Central memory CD4-positive, alpha-beta T cell (primary cell): ENCODE data around the gene ARRB1.
A peak's percentile ranks its signal among the peaks of the same experiment; 100 is the strongest.
"Not testable (repeated sequence)": the region's sequence is repeated elsewhere in the genome, so short reads cannot be mapped to it uniquely, and the experiment has no call there.

Source experiments
- DNase-seq: peaks from one replicate; pipeline ENCODE4 v3.0.0; 2022

Gene ARRB1

DNA sequence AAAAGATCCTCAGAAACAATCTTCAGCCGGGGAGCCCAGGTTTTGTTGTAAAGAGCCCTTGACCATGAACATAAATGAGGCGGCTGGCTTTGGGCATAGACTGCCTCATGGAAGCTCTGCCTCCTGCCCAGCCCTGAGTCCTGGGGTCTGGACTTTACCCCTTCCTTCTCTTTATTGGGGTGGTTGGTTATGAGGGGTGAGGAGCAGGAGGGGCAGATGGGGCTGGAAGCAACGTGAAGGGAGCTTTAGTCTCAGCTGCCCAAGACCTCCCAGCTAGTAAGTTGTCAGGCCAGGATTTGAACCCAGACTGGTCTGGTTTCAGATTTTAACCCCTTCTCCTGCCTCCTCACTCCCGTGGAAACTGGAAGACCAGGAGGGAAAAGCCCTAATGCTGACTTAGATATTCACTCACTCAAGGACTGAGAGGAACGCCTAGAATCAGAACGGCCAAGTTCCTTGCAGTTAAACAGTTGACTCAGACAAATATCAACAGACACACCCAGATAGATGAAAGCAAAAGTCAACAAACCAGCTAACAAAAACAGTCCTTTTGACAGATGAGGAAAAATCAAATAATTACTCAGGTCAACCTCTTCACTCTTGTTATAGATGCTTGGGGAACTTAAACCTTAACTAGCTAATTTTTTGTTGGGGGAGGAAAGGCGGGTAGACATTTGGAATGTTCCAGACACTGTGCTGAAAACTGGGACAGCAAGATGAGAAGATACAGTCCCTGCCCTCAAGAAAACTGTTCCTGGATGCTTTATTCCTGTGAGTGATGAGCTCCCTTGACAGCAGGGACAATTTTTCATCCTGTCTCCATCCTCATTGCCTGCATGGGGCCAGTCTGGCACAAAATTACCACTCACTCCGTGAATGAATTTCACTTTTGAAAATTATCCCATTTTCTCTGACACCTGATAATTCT lies 20.8 kb upstream of the ARRB1 start:
- DNase-seq = no peak

DNA sequence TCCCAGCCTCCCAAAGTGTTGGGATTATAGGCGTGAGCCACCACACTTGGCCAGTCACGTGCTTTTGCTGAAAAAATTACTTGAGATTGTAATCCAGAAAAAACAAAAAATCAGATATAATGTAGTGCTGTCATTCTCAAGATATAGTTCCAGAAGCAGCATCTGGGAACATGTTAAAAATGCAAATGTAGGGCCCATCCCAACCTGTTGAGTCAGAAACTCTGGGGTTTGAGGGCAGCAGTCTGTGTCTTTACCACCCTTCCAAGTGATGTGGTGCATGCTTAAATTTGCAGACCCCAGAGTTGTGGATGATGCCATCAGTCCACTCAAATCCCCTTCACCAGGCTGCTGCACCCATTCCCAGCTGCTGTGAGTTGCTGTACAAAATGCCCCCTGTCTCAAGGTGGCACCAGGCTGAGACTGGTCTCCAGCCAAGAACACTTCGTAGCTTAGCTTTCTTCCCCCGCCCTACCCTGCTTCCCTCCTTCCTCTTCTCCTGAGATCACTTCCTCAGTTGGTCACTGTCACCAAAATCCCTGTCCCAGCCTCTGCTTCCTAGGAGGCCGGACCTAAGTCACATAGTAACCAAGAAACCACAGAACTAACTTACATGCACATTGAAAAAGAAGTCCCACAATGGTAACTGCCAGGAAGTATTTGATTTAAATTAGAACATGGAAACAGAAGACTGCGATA lies 18.2 kb upstream of the ARRB1 start:
- DNase-seq = no peak

DNA sequence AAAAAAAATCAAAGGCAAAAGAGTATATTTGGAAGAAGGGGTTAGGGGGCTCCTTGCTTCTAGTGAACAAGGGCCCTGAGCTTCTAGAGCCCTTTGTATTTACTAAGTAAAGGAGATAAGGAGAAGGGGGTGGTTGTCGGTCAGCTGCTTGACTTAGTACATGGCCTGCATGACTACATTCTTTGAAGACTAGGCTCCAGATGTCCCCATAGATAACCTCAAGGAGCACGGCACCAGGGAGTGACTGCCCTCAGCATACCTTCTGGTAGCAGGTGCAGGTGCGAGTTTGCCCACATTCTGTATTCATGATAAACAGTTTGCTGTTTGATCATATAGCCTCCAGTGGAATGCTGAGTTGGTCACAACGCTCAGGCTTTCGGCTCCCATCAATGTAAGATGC lies 15.4 kb upstream of the ARRB1 start:
- not testable (repeated sequence) for DNase-seq

DNA sequence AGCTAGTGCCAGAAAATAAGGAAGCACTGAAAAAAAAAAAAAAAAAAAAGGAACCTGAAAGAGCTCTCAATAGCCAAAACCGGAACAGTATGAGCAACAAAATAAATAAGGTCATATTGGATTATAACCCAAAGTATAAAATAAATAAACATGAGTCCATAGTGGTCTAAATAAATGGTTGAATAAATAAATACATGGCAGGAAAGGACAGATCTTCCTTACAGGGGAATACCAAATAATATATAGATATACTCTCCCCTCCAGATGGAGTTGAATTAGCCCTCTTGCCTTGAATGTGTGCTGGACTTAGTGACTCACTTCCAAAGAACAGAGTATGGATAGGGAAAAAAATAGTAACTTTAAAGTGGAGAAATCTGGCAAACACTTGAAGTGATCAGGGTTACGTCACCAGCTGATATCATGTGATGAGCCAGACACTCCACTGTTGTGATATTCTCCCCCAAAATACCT lies 14.3 kb upstream of the ARRB1 start:
- no peak for DNase-seq

DNA sequence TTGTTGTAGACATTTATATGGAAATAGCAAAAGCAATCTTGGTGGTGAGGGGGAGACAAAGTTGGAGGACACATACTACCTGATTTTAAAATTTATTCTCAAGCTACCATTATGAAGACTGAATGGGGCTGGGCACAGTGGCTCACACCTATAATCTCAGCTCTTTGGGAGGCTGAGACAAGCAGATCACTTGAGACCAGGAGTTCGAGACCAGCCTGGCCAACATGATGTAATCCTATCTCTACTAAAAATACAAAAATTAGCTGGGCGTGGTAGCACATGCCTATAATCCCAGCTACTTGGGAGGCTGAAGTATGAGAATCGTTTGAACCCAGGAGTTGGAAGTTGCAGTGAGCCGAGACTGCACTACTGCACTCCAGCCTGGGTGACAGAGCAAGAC lies 10.8 kb upstream of the ARRB1 start:
- not testable (repeated sequence) for DNase-seq

DNA sequence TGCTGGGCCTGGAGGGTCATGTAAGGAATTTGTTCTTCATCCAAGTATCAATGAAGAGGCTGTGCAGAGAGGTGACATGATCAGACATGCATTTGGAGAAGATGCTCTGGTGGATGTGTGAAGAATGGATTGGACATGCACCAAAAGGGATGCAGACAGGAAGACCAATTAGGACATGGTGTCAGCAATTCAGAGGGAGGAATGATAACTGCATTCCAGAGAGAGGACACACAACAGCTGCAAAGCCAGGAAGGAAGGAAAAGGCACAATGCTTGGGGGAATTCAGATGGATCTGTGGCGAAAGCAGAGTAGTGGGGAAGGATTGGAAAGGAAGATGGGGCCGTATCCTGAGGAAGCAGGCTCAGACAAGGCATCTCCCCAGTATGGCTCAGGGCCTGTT lies 5.2 kb upstream of the ARRB1 start:
- DNase-seq = no peak

DNA sequence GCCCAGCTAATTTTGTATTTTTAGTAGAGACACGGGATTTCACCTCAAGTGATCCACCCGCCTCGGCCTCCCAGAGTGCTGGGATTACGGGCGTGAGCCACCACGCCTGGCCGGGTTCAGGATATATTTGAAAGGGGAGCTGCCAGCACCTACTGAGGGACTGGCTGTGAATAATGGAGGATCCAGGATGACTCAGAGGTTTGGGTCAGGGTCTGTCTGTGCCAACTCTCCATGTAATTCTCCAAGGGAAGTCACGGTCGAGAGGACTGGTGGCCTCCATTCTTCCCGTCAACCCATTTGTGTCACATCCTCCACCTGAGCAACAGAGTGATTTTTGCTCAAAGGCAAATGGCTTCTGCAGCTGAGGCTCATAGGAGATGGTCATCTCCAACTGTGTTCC lies 3.6 kb upstream of the ARRB1 start:
- DNase-seq = no peak

DNA sequence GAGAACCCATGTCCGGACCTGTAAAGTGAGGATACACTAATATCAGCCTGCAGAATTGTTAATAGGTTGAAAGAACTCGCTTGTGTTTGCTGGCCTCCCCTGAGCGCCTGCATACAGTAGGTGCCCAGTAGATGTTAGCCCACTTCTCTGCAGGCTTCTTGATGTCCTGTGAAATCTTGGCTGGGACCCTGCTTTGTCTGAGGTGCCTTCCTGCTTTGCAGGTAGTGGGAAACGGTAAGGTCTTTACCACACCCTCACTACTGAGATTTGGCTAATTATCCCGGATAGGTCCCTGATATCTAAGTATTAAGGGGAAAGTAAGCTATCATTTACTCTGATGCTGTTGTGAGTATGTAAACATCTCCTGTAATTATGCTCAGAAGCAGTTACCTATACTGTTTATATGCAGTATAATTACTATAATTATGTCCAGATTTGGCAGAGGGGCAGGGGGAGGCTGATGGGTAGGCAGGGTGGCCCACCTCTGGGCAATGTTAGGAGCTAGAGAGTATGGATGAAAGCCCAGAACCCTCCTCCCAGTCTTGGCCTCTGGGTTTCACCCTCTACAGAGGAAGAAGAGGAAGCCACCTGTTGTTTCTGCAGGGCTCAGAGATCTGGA lies 1.2 kb upstream of the ARRB1 start:
- no peak for DNase-seq

DNA sequence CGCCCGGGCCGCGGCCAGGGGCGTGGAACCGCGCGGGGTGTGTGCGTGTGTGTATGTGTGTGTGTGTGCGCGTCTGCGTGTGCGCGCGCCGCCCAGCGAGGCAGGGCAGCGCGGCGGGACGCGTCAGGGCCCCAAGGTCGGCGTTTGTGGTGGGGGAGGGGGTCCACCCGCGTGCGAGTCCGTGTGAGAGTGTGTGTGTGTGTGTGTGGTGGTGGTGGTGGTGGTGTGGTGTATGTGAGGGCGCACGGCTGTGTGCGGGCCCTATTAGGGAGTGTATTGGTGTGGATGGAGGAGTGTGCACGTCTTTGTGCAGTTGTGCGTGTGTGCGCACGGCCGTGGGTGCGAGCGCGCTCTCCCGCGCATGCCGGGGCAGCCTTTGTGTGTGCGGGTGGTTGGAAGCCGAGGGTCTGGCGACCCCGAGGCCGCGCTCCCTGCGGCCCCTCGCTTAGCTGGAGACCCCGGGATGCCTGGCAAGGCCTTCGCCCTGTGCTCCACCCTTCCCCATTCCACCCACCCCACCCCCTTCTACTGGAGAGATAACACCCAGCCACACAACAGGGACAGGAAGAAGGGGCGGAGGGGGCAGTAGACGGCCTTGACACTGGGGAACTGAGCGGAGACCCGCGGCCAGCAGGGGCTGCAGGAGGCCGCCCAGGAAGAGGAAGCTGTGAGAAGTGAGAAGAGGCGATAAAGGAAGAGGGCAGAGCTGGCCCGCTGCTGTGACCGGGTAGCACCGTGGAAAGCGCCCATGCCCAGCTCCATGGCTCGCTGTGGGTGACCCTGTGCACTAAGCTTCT lies 528 bp upstream of the ARRB1 start:
- peak; percentile 67 for DNase-seq

DNA sequence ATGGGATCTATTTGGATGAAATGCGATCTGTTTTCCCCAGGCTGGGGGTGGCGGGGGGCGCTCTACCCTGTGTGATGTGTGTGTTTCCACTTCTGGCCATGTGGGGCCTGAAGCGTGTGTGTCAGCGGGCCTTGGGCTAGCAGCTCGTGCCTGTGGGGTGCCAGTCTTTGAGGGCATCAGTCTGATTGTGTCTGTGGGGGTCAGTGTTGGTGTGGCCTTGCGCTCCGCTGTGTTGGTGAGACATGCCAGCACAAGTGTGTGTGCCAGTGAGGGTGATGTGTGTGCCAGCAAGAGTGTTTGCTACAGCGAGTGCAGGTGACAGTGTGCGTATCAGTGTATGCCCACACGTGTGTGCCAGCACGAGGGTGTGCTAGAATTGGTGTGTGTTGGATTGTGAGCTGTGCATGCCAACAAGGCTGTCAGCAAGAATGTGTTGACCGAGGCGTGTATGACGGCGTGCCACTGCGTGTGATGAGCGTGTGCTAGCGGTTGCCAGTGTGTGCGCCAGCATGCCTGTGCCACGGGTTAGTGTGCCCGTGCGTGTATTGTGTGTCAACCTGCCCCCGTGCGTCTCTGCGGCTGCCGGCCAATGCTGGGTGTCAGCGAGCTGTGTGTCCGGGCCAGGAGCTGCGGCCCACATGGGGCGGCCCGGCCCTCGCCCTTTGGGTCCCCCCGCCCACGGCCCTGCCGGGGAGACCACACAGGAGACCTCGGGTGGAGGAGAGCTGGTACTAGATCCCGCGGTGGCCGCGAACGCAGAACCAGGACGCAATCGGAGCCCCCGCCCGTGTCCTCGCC lies 519 bp downstream of the ARRB1 start:
- DNase-seq = peak; percentile 31

DNA sequence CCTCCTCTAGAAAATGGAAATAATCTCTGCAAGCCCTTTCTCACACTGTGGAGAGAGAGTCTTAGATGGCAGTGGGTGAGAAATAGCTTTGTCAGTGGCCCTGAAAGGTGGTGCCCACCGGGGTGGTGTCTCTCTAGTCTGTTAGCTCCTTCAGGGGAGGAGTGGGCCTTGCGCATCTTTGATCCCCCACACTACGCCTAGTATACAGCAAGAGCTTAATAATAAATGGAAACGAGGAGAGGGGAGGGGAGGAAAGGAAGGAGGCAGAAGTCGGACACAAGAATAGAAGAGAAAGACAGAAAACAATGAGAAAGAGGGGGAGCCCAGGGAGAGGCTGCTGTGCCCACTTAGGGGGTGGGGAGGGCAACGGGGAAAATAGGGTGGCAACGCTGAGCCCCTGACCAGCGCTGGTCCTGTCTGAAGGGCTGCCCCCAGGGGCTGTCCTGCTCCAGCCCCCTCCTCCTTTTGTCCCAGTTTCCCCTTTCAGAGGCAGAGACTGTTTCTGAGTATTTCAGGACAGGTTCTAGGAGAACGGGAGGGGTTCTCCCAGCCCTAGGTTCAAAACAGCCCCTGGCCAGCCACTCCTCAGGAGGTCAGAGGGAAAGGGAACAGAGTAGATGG lies 1.2 kb downstream of the ARRB1 start:
- no peak for DNase-seq

DNA sequence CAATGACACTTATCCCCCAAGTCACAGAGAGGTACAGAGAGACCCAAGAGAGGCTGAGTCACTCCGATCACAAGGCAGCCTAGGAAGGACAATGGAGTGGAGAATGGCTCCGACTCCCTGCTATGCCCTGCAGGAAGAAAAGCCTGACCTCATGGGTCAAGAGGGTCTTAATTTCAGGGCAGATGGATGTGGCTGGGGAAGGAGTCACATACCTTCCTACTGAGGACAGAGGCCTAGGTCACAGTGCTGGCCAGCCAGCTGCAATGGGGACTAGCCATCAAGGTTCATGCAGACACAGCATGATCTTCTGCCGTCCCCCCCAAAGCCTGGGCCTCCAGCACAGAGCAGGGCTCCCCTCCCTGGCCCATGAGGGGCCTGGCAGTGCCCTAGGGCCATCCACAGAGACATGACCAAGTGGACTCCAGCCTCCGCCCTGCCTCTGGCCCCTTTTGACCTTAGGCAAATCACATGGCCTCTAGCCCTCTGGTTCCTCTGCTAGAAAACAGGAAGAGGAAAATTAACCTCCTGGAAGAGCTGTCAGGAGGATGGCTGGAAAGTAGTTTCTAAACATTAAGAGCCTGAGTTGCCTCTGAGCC lies 1.8 kb downstream of the ARRB1 start:
- DNase-seq = no peak

DNA sequence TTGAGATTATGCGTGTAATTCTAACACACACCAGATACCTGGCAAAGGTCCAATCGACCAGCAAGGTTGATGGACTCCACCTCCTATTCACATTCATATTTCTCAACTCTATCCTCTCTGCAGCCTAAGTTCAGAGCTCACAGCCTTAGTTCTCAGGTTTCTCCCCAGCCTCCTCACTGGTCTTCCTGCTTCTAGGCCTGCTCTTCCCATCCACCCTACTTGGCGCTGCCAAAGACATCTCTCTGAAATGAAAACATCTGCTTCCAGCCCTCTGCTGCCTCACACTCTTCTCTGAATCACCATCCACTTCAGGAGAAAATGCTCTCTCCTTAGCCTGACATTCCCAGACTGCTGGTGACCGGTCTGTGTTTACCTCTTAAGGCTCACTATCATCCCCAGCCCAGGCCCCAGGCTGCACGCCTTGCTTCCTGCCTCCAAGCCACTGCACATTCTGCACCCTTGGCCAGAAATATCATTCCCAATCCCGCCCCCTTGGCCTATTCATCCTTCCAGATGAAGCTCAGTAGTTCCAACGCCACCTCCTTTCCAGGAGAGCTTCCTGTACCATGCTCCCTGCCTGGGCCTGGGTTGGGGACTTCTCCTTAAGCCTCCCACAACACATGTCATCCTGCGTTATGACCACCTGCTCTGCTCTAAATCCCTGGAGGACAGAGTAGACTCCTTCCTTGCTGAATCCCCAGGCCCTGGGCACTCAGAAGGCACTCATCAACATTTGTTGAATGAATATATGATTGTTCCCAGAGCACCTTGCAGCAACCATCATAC lies 3.5 kb downstream of the ARRB1 start:
- DNase-seq = no peak

DNA sequence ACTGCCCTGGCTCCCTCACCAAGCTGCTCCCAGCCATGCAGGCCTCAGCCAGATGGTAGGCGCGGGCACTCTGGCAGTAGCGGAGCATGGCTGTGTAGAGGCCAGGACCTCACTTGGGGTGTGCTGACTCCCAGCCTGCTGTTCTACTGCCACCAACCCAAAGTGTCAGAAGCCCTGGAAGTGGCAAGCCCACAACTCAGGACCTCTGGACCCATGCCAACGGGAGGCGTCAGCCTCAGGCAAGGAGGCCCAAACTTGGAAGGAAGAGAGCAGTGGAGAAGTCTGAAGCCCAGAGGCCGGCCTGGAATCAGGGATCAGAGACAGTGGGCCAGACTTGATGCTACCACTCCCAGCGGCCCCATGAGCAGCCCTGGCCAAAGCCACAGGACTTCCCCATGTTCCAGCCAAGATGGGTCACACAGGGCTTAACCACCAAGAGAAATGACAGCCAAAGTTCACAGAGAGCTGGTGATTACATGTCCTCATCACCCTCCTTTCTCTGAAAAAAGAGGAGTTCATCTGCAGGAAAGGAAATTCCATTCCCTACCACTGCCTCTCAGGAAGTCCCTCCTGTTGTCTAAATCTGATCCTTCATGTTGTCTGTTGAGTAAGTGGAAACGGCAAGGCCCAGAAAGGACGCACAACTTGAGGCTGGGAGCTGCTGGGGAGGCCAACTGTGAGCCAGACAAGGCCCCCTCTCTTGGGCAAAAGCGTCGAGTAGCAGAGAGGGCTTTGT lies 4.4 kb downstream of the ARRB1 start:
- no peak for DNase-seq

DNA sequence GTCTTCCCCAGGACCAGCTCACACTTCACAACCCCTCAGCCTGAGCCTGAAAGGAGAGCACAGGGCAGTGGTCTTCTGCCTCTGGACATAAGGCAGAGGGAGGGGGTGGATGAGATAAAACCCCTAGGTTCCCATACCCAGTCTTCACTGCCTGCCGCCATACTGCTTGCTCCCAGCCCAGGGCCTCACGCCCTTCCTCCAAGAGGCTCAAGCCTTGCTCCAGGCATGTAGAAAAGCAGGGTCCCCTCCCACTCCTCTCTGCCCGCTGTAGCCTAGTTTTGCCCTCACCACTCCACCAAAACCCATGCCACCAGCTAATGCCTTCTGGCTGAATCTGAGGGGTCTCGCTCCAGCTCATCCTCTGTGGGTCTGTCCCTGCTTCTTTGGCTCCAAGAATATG lies 5.2 kb downstream of the ARRB1 start:
- DNase-seq = no peak

DNA sequence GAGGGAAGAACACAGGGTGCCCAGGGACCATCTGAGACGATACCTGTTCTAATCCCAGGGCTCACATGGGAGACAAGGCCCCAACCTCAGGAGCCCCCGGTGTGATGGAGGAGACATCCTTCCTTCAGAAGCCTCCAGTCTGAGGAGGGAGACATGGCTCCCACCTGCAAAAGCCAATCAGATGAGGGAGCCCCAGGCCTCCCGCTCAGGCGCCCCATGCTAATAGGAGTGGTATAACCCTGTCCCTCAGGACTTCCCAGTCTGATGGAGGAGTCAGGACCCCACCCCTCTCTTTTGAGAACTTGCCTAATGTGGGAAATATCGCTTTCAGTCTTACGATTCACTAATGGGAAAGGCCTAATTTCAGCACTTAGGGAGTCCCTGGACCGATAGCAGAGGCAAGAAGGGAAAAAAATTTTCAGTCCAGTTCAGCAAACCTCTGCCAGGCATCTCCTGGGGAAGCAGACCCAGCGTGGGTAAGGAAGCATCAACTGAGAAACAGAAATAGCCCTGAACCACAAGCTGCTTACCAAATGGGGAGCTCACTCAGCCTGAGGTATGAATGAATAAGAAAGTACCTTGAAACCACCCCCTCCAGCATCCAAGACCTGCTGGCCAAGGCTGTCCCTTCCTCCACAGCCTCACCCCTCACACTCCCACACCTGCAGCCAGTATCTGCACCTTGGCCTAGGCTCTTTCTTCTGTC lies 5.9 kb downstream of the ARRB1 start:
- DNase-seq = no peak

DNA sequence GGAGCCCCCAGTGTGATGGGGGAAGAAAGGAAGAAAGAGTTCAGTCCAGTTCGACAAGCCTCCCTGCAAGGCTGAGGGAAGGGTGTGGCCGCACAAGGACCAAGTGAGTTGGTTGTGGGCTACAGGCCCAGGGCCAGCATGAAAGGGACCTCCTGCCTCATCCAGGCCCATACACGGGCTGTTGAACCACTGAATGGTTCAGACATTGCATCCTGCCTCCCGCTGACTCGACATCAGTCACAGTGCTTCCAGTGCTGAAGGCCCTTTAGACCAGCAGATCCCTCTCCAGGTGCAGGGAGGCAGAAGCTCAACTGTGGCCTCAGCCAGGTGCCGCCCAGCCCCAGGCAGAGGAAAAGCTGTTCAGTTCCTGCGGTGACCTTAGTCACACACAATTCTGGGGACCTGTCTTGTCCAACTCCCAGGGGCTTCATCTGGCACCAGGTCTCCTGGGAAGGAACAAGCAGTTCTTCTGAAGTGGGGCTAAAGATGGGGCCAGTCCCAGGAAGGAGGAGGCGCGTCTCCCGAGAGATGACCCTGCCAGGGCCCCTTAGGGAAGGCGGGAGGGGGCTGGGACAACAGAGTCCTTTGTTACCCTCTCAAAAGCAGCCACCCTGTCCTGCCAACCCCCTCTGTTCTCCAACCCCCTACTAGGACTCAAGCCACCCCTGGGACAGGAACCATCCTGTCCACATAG lies 6.6 kb downstream of the ARRB1 start:
- no peak for DNase-seq

DNA sequence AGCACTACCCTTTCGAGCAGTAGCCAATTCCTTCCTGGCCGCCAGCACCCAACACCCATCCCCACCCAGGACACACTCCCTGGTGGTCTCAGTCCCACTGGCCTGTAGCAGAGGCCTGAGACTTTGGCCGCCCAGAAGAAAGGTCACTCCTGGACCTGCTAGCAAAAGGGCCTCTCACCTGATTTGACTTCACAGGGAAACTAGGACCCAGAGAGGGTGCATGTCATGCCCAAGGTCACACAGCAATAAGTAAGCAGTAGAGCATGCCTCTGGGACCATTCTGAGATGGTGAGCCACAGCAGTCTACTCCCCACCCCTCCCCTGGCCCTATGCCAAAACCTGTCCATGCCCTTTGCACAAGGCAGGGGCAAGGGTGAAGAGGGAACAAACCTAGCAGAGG lies 7.3 kb downstream of the ARRB1 start:
- DNase-seq = no peak
